Lower leg skin (tissue), 4 donors: ENCODE measurements around the gene CYTH3. TPM values are rescaled to one million over a fixed set of nuclear protein-coding genes. Genes with fewer than 3 reads are reported as not detected.
A peak's percentile ranks its signal among the peaks of the same experiment; 100 is the strongest.

Source experiments
- DNase-seq, 2 donors: peaks; one replicate each; pipeline ENCODE4 v3.0.0-alpha.2; 2019; ENCODE audit warnings: low spot score in 2 of 2
- H3K4me3 ChIP-seq: fragments of 200-600 bp; sonication (generic); 2 replicates; pipeline ENCODE4 v1.5.1; 2017; ENCODE audit warnings: mild to moderate bottlenecking, low read depth; ENCODE audit not compliant: poor library complexity, severe bottlenecking
- POLR2A ChIP-seq, 2 donors: fragments of 450-650 bp; IDR thresholded peaks; one replicate each; pipeline ENCODE4 v1.6.1; 2016 to 2017; ENCODE audit warnings: antibody characterized with exemption in 2 of 2, mild to moderate bottlenecking in 1 of 2, moderate library complexity in 1 of 2
- WGBS, 2 donors: methylation state at CpG; one replicate each; pipeline ENCODE4 v1.1.5; 2018; 5-methylcytosine and 5-hydroxymethylcytosine counted together
- intact Hi-C: fragments of 100-400 bp; cut with DNase I; formaldehyde crosslinking; loops from one replicate; pipeline ENCODE4 v1.15.0; 2023; ENCODE audit warnings: low total_unique reads
- total RNA-seq, 4 donors: library from RNA; depleted of rRNA; stranded (reverse); fragments of >200 nt; gene quantifications; one replicate each; pipeline ENCODE4 v1.1.0, GENCODE V29; 2016
- TF ChIP-seq, protein P1 (sequence below), 3 donors: fragments of 450-650 bp; IDR thresholded peaks; one replicate each; pipeline ENCODE4 v1.5.1; 2016; ENCODE audit warnings: antibody characterized with exemption in 3 of 3, mild to moderate bottlenecking in 3 of 3, moderate library complexity in 2 of 3

CYTH3 gene
- total RNA-seq, 4 donors from 2014 or later = 40.3 to 108 (median 44.7) TPM

DNA sequence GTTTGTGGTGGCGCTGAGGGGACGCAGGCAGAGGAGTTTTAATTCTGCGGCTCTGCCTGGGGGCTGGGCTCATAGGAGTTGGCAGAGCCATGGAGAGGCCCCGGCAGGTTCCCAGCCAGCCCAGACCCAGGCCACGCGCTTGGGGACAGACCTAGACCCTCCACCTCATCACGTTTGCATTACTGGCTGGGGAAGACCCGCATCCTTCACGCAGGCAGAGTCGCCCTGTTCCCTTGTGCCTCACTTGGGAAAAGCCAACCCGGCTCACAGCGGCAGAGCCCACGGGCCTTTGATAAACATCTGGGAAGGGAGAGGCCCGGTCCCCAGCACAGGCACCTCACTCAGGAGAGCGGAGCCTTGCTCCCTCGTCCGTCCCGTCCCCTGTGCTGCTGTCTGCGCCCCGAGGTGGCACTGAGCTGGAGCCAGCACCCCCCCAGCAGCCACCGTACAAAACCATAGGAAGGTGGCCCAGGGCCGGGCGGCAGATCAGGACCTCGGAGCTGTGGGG lies 112.8 kb downstream of the CYTH3 start:
- intact Hi-C loops = loop anchor here (10.0 kb wide), 1 partner anchor 165 kb away; no protein-coding TSS in a partner anchor
- TF ChIP-seq, protein P1, sequence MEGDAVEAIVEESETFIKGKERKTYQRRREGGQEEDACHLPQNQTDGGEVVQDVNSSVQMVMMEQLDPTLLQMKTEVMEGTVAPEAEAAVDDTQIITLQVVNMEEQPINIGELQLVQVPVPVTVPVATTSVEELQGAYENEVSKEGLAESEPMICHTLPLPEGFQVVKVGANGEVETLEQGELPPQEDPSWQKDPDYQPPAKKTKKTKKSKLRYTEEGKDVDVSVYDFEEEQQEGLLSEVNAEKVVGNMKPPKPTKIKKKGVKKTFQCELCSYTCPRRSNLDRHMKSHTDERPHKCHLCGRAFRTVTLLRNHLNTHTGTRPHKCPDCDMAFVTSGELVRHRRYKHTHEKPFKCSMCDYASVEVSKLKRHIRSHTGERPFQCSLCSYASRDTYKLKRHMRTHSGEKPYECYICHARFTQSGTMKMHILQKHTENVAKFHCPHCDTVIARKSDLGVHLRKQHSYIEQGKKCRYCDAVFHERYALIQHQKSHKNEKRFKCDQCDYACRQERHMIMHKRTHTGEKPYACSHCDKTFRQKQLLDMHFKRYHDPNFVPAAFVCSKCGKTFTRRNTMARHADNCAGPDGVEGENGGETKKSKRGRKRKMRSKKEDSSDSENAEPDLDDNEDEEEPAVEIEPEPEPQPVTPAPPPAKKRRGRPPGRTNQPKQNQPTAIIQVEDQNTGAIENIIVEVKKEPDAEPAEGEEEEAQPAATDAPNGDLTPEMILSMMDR (IDR thresholded peaks at IDR 0.05) = no peak
- no peak for TF ChIP-seq POLR2A (IDR thresholded peaks at IDR 0.05)
- DNase-seq = peak in 1 of 2 donors; percentile 80
- H3K4me3 ChIP-seq = no peak overlapping the region
- 83 to 86% methylated on average over 24 of the region's 24 CpGs for WGBS, 2 donors

DNA sequence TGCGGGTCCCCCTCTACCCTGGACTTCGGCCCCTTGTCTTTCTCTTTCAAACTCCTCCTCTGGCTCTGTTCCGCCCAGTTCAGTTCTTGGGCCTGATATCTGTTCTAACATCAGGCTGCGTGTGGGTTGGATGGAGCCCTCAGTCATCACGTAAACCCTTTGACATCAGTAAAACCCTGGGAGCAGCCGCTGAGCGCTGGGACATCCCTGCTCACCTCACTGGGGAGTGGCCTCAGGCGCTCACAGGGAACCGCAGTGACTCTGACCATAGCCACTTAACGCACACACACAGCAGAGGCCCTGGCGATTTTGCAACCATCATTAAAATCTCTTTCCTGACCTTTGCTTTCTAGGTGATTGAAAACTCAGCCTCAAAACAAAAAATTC lies 113.3 kb downstream of the CYTH3 start:
- TF ChIP-seq POLR2A (IDR thresholded peaks at IDR 0.05) = no peak
- TF ChIP-seq, protein P1 (IDR thresholded peaks at IDR 0.05) = no peak
- 93 to 95% methylated on average over 11 of the region's 11 CpGs for WGBS, 2 donors
- DNase-seq = no peak
- intact Hi-C loops = no loop called here
- H3K4me3 ChIP-seq = no peak overlapping the region

DNA sequence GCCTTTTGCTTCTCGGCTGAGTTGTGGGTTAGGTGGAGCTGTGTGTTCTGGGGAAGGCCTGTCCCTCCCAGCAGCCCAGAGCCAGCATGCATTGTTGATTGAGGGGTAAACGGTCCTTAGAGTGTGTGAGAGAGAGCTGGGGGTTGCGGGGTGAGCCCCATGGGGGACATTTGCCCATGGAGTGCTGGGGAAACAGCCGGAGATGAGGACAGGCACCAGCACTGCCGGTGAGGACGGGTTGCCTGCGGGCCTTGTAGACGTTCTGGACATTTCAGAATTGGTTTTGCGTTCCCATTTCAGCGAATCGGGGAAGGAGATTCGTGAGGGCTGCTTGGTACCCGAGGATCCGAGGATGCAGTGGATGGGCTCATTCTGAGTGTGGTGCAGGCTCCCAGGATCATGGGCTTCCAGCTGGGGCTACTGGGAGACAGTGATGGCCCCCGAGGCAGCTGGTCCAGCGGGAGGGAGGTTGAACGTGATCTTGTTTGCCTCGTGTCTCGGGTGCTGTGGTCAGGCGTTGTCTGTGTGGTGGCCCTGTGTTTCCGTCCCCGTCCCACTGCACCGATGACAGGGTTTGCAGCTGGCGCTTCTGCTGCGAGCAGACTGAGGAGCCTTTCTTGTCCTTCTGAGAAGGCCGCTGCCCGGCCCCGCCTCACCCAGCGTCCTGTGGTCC lies 113.9 kb downstream of the CYTH3 start:
- WGBS, 2 donors = 89 to 92% methylated on average over 29 of the region's 29 CpGs
- H3K4me3 ChIP-seq = no peak overlapping the region
- intact Hi-C loops = no loop called here
- DNase-seq = peak in 1 of 2 donors; percentile 76
- TF ChIP-seq, protein P1 (IDR thresholded peaks at IDR 0.05) = no peak
- no peak for TF ChIP-seq POLR2A (IDR thresholded peaks at IDR 0.05)

DNA sequence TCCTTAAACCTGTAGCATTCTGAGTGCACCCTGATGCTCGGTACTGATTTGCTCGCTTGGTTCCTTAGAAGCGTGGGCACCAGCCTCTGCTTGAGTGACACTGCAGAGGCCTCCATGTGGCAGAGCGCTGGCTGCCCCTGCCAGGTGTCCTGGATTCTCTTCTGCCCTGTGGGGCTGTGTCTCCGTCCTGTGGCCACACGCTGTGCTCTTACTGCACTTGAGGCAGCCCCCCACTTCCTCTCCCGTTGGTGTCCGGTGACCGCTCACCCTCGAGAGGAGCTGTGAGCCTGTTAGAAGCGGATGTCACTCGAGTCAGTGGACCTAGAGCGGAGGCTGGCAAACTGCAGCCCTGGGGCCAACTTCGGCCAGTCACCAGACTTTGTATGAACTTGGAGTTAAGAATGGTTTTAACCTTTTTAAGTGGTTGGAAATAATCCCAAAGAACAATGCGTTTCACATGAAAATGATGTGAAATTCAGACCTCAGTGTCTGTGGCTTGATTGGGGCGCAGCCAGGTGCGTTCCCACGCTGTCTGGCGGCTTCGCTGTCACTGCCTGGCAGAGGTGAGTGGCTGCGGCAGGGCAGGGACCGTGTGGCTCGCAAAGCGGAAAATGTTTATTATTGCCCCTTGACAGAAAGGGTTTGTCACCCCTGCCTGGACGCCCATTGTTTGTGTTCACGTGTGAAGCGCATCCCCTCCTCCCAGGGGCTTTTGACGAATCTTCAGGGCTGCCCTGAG lies 114.6 kb downstream of the CYTH3 start:
- intact Hi-C loops = no loop called here
- TF ChIP-seq, protein P1 (IDR thresholded peaks at IDR 0.05) = no peak
- no peak for TF ChIP-seq POLR2A (IDR thresholded peaks at IDR 0.05)
- DNase-seq = peak in 1 of 2 donors; percentile 79
- H3K4me3 ChIP-seq = no peak overlapping the region
- 92 to 94% methylated on average over 28 of the region's 28 CpGs for WGBS, 2 donors

DNA sequence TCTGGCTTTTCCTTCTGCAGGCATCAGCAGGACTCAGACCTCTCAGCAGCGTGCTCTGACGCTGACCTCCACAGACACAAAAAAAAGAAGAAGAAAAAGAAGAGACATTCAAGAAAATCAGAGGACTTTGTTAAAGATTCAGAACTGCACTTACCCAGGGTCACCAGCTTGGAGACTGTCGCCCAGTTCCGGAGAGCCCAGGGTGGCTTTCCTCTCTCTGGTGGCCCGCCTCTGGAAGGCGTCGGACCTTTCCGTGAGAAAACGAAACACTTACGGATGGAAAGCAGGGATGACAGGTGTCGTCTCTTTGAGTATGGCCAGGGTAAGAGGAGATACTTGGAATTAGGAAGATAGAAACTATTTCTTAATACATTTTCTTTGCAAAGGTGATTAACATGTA lies 115.7 kb downstream of the CYTH3 start:
- 94% methylated on average over 11 of the region's 11 CpGs for WGBS, 2 donors
- TF ChIP-seq POLR2A (IDR thresholded peaks at IDR 0.05) = no peak
- TF ChIP-seq, protein P1 (IDR thresholded peaks at IDR 0.05) = no peak
- no peak overlapping the region for H3K4me3 ChIP-seq
- DNase-seq = peak in 1 of 2 donors; percentile 37
- intact Hi-C loops = no loop called here
